GM23338 (cell line): Measurements from ENCODE around the gene CPNE1. TPM values are rescaled to one million over a fixed set of nuclear protein-coding genes. Genes with fewer than 3 reads are reported as not detected.

Experiments used
- ATAC-seq: fragments of 200-7000 bp; cut with Tn5 transposase; 3 replicates; pipeline ENCODE4 v1.9.1; 2020
- DNase-seq: peaks from one replicate; pipeline ENCODE4 v3.0.0-alpha.2; 2015; ENCODE audit warnings: low spot score
- H2AFZ ChIP-seq: fragments of 200-600 bp; sonication (generic); 2 replicates; pipeline ENCODE4 v1.8.0; 2016; ENCODE audit warnings: antibody characterized with exemption, mild to moderate bottlenecking, moderate library complexity
- H3F3A ChIP-seq: fragments of 200-600 bp; sonication (generic); replicated peaks from 2 replicates; pipeline ENCODE4 v1.8.0; 2017; ENCODE audit warnings: antibody characterized with exemption, mixed run types, low read depth
- H3K27ac ChIP-seq: fragments of 200-600 bp; sonication (generic); 2 replicates; pipeline ENCODE4 v1.6.1; 2016; ENCODE audit warnings: low read depth
- H3K27me3 ChIP-seq: fragments of 200-600 bp; sonication (generic); 2 replicates; pipeline ENCODE4 v1.8.0; 2016; ENCODE audit warnings: mild to moderate bottlenecking, mixed run types, moderate library complexity; ENCODE audit not compliant: insufficient read depth
- H3K36me3 ChIP-seq: fragments of 200-600 bp; sonication (generic); 2 replicates; pipeline ENCODE4 v1.8.0; 2016; ENCODE audit warnings: mild to moderate bottlenecking; ENCODE audit not compliant: insufficient read depth
- H3K4me1 ChIP-seq: fragments of 200-600 bp; sonication (generic); 2 replicates; pipeline ENCODE4 v1.8.0; 2016; ENCODE audit warnings: mild to moderate bottlenecking, moderate library complexity; ENCODE audit not compliant: insufficient read depth
- H3K4me2 ChIP-seq: fragments of 200-600 bp; sonication (generic); 2 replicates; pipeline ENCODE4 v1.7.1; 2017; ENCODE audit warnings: mixed run types
- H3K4me3 ChIP-seq: fragments of 200-600 bp; sonication (generic); 2 replicates; pipeline ENCODE4 v1.6.1; 2016; ENCODE audit warnings: mixed run types
- H3K79me2 ChIP-seq: fragments of 200-600 bp; sonication (generic); replicated peaks from 2 replicates; pipeline ENCODE4 v1.8.0; 2017; ENCODE audit warnings: mild to moderate bottlenecking; ENCODE audit not compliant: insufficient read depth
- H3K9me2 ChIP-seq: fragments of 200-600 bp; sonication (generic); 2 replicates; pipeline ENCODE4 v1.8.0; 2017; ENCODE audit not compliant: insufficient read depth
- H4K20me1 ChIP-seq: fragments of 200-600 bp; sonication (generic); replicated peaks from 2 replicates; pipeline ENCODE4 v1.8.0; 2017; ENCODE audit warnings: mild to moderate bottlenecking; ENCODE audit not compliant: insufficient read depth
- H3K27ac Mint-ChIP-seq: 2 replicates; pipeline ENCODE4 v1.8.0; 2020; ENCODE audit warnings: inconsistent platforms, mild to moderate bottlenecking, moderate library complexity, mixed read lengths
- H3K27me3 Mint-ChIP-seq: 3 replicates; pipeline ENCODE4 v1.8.0; 2022; ENCODE audit warnings: low read depth, mild to moderate bottlenecking, moderate library complexity, mixed read lengths, inconsistent platforms; ENCODE audit not compliant: insufficient read depth, poor library complexity
- H3K36me3 Mint-ChIP-seq: 3 replicates; pipeline ENCODE4 v1.8.0; 2021; ENCODE audit warnings: low read depth, mild to moderate bottlenecking, inconsistent platforms, moderate library complexity, mixed read lengths
- H3K4me1 Mint-ChIP-seq: 3 replicates; pipeline ENCODE4 v1.8.0; 2020; ENCODE audit warnings: mild to moderate bottlenecking, inconsistent platforms, mixed read lengths
- H3K4me3 Mint-ChIP-seq: 3 replicates; pipeline ENCODE4 v1.8.0; 2021; ENCODE audit warnings: moderate library complexity, mild to moderate bottlenecking, inconsistent platforms, mixed read lengths
- H3K9me3 Mint-ChIP-seq: 3 replicates; pipeline ENCODE4 v1.8.0; 2020; ENCODE audit warnings: moderate library complexity, mild to moderate bottlenecking, inconsistent platforms, mixed read lengths
- CREB1 ChIP-seq: fragments of 250-450 bp; sonication (Bioruptor Pico); IDR thresholded peaks from 2 replicates; pipeline ENCODE4 v1.5.0; 2020; ENCODE audit warnings: low read depth, mild to moderate bottlenecking, moderate library complexity
- ETS1 ChIP-seq: IDR thresholded peaks from 2 replicates; pipeline ENCODE4 v1.6.1; 2016; ENCODE audit warnings: antibody characterized with exemption
- EZH2 ChIP-seq: fragments of 200-600 bp; sonication (generic); IDR thresholded peaks from one replicate; pipeline ENCODE4 v1.8.0; 2017; ENCODE audit warnings: antibody characterized with exemption, mild to moderate bottlenecking, low read depth; ENCODE audit not compliant: unreplicated experiment
- EZH2phosphoT487 ChIP-seq: fragments of 200-600 bp; sonication (generic); IDR thresholded peaks from one replicate; pipeline ENCODE4 v1.8.1; 2018; ENCODE audit warnings: antibody characterized with exemption; ENCODE audit not compliant: unreplicated experiment
- JUNB ChIP-seq: IDR thresholded peaks from one replicate; pipeline ENCODE4 v1.6.1; 2016; ENCODE audit warnings: antibody characterized with exemption; ENCODE audit not compliant: unreplicated experiment
- POLR2AphosphoS5 ChIP-seq: IDR thresholded peaks from 2 replicates; pipeline ENCODE4 v1.6.1; 2016; ENCODE audit warnings: antibody characterized with exemption, low read depth
- STAT1 ChIP-seq: IDR thresholded peaks from one replicate; pipeline ENCODE4 v1.6.1; 2016; ENCODE audit warnings: antibody characterized with exemption; ENCODE audit not compliant: unreplicated experiment
- ZNF114 ChIP-seq: fragments of 250-450 bp; sonication (Bioruptor Pico); IDR thresholded peaks from 2 replicates; pipeline ENCODE4 v1.5.0; 2020; ENCODE audit warnings: mild to moderate bottlenecking, moderate library complexity
- ZNF331 ChIP-seq: fragments of 250-450 bp; sonication (Bioruptor Pico); IDR thresholded peaks from 2 replicates; pipeline ENCODE4 v1.5.0; 2020; ENCODE audit warnings: low read depth, mild to moderate bottlenecking, moderate library complexity
- polyA plus RNA-seq: library from polyadenylated mRNA; unstranded; fragments of >200 nt; fragmentation: Nextera tagmentation; extraction: Ambion mirVana; gene quantifications from 2 replicates; pipeline ENCODE4 v1.2.1, GENCODE V29; 2016
- total RNA-seq: library from RNA; depleted of rRNA; stranded (reverse); fragments of >200 nt; shearing (Covaris generic); gene quantifications from 2 replicates; pipeline ENCODE4 v1.2.3, GENCODE V29; 2014
- TF ChIP-seq, protein P1 (sequence below): IDR thresholded peaks from one replicate; pipeline ENCODE4 v1.6.1; 2018; ENCODE audit warnings: antibody characterized with exemption; ENCODE audit not compliant: unreplicated experiment
- TF ChIP-seq, protein P2 (sequence below): fragments of 250-450 bp; sonication (Bioruptor Pico); IDR thresholded peaks from 2 replicates; pipeline ENCODE4 v1.5.0; 2020; ENCODE audit warnings: mild to moderate bottlenecking, moderate library complexity

Gene CPNE1
- total and polyA plus RNA-seq, 2 experiments from 2014 or later, result 189 to 196 TPM

- TF ChIP-seq, protein P1, sequence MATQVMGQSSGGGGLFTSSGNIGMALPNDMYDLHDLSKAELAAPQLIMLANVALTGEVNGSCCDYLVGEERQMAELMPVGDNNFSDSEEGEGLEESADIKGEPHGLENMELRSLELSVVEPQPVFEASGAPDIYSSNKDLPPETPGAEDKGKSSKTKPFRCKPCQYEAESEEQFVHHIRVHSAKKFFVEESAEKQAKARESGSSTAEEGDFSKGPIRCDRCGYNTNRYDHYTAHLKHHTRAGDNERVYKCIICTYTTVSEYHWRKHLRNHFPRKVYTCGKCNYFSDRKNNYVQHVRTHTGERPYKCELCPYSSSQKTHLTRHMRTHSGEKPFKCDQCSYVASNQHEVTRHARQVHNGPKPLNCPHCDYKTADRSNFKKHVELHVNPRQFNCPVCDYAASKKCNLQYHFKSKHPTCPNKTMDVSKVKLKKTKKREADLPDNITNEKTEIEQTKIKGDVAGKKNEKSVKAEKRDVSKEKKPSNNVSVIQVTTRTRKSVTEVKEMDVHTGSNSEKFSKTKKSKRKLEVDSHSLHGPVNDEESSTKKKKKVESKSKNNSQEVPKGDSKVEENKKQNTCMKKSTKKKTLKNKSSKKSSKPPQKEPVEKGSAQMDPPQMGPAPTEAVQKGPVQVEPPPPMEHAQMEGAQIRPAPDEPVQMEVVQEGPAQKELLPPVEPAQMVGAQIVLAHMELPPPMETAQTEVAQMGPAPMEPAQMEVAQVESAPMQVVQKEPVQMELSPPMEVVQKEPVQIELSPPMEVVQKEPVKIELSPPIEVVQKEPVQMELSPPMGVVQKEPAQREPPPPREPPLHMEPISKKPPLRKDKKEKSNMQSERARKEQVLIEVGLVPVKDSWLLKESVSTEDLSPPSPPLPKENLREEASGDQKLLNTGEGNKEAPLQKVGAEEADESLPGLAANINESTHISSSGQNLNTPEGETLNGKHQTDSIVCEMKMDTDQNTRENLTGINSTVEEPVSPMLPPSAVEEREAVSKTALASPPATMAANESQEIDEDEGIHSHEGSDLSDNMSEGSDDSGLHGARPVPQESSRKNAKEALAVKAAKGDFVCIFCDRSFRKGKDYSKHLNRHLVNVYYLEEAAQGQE, result no peak
- TF ChIP-seq POLR2AphosphoS5 (no peak), ETS1 (no peak), STAT1 (no peak), CREB1 (CRISPR knock-in tag) (no peak), EZH2 (no peak), JUNB (no peak), EZH2phosphoT487 (no peak), ZNF331 (CRISPR knock-in tag) (no peak)
Observed at GRCh38 chr20:35711588-35712209, 47.0 kb upstream of the CPNE1 start (continued).

- H3K36me3 ChIP-seq, result peaks cover 96% of the 10 kb centered on the region
- DNase-seq (no peak), ATAC-seq (no peak)
- H3K36me3 Mint-ChIP-seq, result peaks cover 98% of the 10 kb centered on the region
- H3K9me2 ChIP-seq, result no peaks in the 10 kb centered on the region
- peaks cover 43% of the 10 kb centered on the region for H3F3A ChIP-seq
- peaks cover 63% of the 10 kb centered on the region for H4K20me1 ChIP-seq
- H3K4me2 ChIP-seq, result no peak overlapping the region
- H3K4me3 Mint-ChIP-seq, result no peak overlapping the region
- H3K4me1 ChIP-seq, result no peaks in the 10 kb centered on the region
- H2AFZ ChIP-seq, result no peak overlapping the region
- H3K27ac ChIP-seq, result 0 out of 2 replicates have a peak overlapping the region, but pooled peaks have one; percentile 50
- no peak overlapping the region for H3K27ac Mint-ChIP-seq
- no peak overlapping the region for H3K4me3 ChIP-seq
- TF ChIP-seq, protein P2, sequence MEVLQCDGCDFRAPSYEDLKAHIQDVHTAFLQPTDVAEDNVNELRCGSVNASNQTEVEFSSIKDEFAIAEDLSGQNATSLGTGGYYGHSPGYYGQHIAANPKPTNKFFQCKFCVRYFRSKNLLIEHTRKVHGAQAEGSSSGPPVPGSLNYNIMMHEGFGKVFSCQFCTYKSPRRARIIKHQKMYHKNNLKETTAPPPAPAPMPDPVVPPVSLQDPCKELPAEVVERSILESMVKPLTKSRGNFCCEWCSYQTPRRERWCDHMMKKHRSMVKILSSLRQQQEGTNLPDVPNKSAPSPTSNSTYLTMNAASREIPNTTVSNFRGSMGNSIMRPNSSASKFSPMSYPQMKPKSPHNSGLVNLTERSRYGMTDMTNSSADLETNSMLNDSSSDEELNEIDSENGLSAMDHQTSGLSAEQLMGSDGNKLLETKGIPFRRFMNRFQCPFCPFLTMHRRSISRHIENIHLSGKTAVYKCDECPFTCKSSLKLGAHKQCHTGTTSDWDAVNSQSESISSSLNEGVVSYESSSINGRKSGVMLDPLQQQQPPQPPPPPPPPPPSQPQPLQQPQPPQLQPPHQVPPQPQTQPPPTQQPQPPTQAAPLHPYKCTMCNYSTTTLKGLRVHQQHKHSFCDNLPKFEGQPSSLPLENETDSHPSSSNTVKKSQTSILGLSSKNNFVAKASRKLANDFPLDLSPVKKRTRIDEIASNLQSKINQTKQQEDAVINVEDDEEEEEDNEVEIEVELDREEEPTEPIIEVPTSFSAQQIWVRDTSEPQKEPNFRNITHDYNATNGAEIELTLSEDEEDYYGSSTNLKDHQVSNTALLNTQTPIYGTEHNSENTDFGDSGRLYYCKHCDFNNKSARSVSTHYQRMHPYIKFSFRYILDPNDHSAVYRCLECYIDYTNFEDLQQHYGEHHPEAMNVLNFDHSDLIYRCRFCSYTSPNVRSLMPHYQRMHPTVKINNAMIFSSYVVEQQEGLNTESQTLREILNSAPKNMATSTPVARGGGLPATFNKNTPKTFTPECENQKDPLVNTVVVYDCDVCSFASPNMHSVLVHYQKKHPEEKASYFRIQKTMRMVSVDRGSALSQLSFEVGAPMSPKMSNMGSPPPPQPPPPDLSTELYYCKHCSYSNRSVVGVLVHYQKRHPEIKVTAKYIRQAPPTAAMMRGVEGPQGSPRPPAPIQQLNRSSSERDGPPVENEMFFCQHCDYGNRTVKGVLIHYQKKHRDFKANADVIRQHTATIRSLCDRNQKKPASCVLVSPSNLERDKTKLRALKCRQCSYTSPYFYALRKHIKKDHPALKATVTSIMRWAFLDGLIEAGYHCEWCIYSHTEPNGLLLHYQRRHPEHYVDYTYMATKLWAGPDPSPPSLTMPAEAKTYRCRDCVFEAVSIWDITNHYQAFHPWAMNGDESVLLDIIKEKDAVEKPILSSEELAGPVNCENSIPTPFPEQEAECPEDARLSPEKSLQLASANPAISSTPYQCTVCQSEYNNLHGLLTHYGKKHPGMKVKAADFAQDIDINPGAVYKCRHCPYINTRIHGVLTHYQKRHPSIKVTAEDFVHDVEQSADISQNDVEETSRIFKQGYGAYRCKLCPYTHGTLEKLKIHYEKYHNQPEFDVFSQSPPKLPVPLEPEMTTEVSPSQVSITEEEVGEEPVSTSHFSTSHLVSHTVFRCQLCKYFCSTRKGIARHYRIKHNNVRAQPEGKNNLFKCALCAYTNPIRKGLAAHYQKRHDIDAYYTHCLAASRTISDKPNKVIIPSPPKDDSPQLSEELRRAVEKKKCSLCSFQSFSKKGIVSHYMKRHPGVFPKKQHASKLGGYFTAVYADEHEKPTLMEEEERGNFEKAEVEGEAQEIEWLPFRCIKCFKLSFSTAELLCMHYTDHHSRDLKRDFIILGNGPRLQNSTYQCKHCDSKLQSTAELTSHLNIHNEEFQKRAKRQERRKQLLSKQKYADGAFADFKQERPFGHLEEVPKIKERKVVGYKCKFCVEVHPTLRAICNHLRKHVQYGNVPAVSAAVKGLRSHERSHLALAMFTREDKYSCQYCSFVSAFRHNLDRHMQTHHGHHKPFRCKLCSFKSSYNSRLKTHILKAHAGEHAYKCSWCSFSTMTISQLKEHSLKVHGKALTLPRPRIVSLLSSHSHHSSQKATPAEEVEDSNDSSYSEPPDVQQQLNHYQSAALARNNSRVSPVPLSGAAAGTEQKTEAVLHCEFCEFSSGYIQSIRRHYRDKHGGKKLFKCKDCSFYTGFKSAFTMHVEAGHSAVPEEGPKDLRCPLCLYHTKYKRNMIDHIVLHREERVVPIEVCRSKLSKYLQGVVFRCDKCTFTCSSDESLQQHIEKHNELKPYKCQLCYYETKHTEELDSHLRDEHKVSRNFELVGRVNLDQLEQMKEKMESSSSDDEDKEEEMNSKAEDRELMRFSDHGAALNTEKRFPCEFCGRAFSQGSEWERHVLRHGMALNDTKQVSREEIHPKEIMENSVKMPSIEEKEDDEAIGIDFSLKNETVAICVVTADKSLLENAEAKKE (CRISPR knock-in tag), result no peak
- no peak for TF ChIP-seq EZH2
- no peak for TF ChIP-seq POLR2AphosphoS5
- no peak for TF ChIP-seq STAT1
- no peak for TF ChIP-seq ZNF114
- H3K27me3 ChIP-seq, result no peaks in the 10 kb centered on the region
- H3K9me3 Mint-ChIP-seq, result no peaks in the 10 kb centered on the region
- H3K4me1 Mint-ChIP-seq, result no peaks in the 10 kb centered on the region
- H3K27me3 Mint-ChIP-seq, result peaks cover 10% of the 10 kb centered on the region
- peaks cover 67% of the 10 kb centered on the region for H3K79me2 ChIP-seq
Observed at GRCh38 chr20:35710884-35711587, 46.3 kb upstream of the CPNE1 start.
